ENCODE measurements around the gene GBP7. TPM values are rescaled to one million over a fixed set of nuclear protein-coding genes. Genes with fewer than 3 reads are reported as not detected.

The GBP7 gene
- total RNA-seq, 1 experiment from 2014 or later = not detected

GRCh38 chr1:89112871-89113613 is 62.8 kb downstream of the GBP7 start:
- H3K36me3 Mint-ChIP-seq (ENCODE audit: insufficient read depth, unreplicated experiment) = peaks cover 23% of the 10 kb centered on the region
- CTCF ChIA-PET = no interaction called here
- intact Hi-C loops (cut with micrococcal nuclease) = no loop called here
- POLR2A ChIA-PET = no interaction called here
- BruUV-seq (replicated peaks) = no TSS peak
- H3K4me3 Mint-ChIP-seq (ENCODE audit: unreplicated experiment) = no peak overlapping the region
- H3K27ac Mint-ChIP-seq (ENCODE audit: low read depth, unreplicated experiment) = no peak overlapping the region
- no peaks in the 10 kb centered on the region for H3K27me3 Mint-ChIP-seq (ENCODE audit: insufficient read depth, unreplicated experiment)
- no peak for DNase-seq (ENCODE audit: unreplicated experiment)
- no peaks in the 10 kb centered on the region for H3K4me1 Mint-ChIP-seq (ENCODE audit: insufficient read depth, unreplicated experiment)
- TF ChIP-seq CTCF (IDR thresholded peaks at IDR 0.05; ENCODE audit: unreplicated experiment) = no peak
- H3K9me3 Mint-ChIP-seq (ENCODE audit: unreplicated experiment) = no peaks in the 10 kb centered on the region

- POLR2A ChIA-PET = no interaction called here
Measured at GRCh38 chr1:89104687-89105086, 71.1 kb downstream of the GBP7 start.

GRCh38 chr1:89104147-89104546 is 71.7 kb downstream of the GBP7 start:
- no peak for TF ChIP-seq CTCF (IDR thresholded peaks at IDR 0.05; ENCODE audit: unreplicated experiment)
- H3K27me3 Mint-ChIP-seq (ENCODE audit: insufficient read depth, unreplicated experiment) = no peaks in the 10 kb centered on the region
- intact Hi-C loops (cut with micrococcal nuclease) = no loop called here
- BruUV-seq (replicated peaks) = no TSS peak
- H3K27ac Mint-ChIP-seq (ENCODE audit: low read depth, unreplicated experiment) = no peak overlapping the region
- no peak overlapping the region for H3K4me3 Mint-ChIP-seq (ENCODE audit: unreplicated experiment)
- no peaks in the 10 kb centered on the region for H3K4me1 Mint-ChIP-seq (ENCODE audit: insufficient read depth, unreplicated experiment)
- no peaks in the 10 kb centered on the region for H3K9me3 Mint-ChIP-seq (ENCODE audit: unreplicated experiment)
- POLR2A ChIA-PET = no interaction called here
- DNase-seq (ENCODE audit: unreplicated experiment) = no peak
- peaks cover 11% of the 10 kb centered on the region for H3K36me3 Mint-ChIP-seq (ENCODE audit: insufficient read depth, unreplicated experiment)
- CTCF ChIA-PET = no interaction called here

More at GRCh38 chr1:89104687-89105086, 71.1 kb downstream of the GBP7 start:
- CTCF ChIA-PET = no interaction called here
- Mint-ChIP-seq H3K36me3 (ENCODE audit: insufficient read depth, unreplicated experiment) (peaks cover 12% of the 10 kb centered on the region), H3K27me3 (ENCODE audit: insufficient read depth, unreplicated experiment) (no peaks in the 10 kb centered on the region), H3K9me3 (ENCODE audit: unreplicated experiment) (no peaks in the 10 kb centered on the region), H3K4me1 (ENCODE audit: insufficient read depth, unreplicated experiment) (no peaks in the 10 kb centered on the region), H3K4me3 (ENCODE audit: unreplicated experiment) (no peak overlapping the region), H3K27ac (ENCODE audit: low read depth, unreplicated experiment) (no peak overlapping the region)
- BruUV-seq (replicated peaks) = no TSS peak
- DNase-seq (ENCODE audit: unreplicated experiment) = no peak
- TF ChIP-seq CTCF (IDR thresholded peaks at IDR 0.05; ENCODE audit: unreplicated experiment) = no peak
- intact Hi-C loops (cut with micrococcal nuclease) = no loop called here

- Mint-ChIP-seq H3K9me3 (ENCODE audit: unreplicated experiment) (peaks cover 7% of the 10 kb centered on the region), H3K4me1 (ENCODE audit: insufficient read depth, unreplicated experiment) (no peaks in the 10 kb centered on the region), H3K27me3 (ENCODE audit: insufficient read depth, unreplicated experiment) (no peaks in the 10 kb centered on the region), H3K36me3 (ENCODE audit: insufficient read depth, unreplicated experiment) (no peaks in the 10 kb centered on the region), H3K27ac (ENCODE audit: low read depth, unreplicated experiment) (no peak overlapping the region), H3K4me3 (ENCODE audit: unreplicated experiment) (no peak overlapping the region)
- CTCF ChIA-PET = no interaction called here
- TF ChIP-seq CTCF (IDR thresholded peaks at IDR 0.05; ENCODE audit: unreplicated experiment) = no peak
- POLR2A ChIA-PET = no interaction called here
- BruUV-seq (replicated peaks) = no TSS peak
- intact Hi-C loops (cut with micrococcal nuclease) = no loop called here
- DNase-seq (ENCODE audit: unreplicated experiment) = no peak
Measured at GRCh38 chr1:89102021-89102420, 73.8 kb downstream of the GBP7 start.
